ENCODE data around the gene RAMP3.

DNA sequence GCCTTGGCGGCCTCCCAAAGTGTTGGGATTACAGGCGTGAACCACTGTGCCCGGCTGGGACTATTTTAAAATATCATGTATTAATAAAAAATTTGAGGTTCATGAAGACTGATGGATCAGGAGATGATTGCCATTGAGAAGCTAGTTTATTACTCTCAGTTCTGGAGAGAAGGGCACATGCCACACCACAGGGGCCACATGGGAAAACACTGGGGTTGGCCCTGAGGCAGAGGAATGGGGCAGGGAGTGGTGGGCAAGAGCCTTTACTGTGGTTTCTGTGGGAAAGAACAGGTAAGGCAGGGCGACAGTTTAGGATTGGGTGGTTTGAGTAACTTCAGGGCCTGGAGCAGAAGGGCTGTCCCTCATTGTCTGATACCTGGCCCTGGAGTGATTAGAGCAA, 39.3 kb upstream of the RAMP3 start:
- TF ChIP-seq POLR2A (IDR thresholded peaks at IDR 0.05; ENCODE audit: low read length) (no peak), GATA1 (IDR thresholded peaks at IDR 0.05; ENCODE audit: low read depth, low read length) (no peak)

All from erythroblast (primary cell).